RCC 7860 (cell line): ENCODE results near the gene ADCYAP1.
A peak's percentile ranks its signal among the peaks of the same experiment; 100 is the strongest.
"Not testable (repeated sequence)": the region's sequence is repeated elsewhere in the genome, so short reads cannot be mapped to it uniquely, and the experiment has no call there.

Experiments
- DNase-seq: peaks from one replicate; pipeline ENCODE4 v3.0.0-alpha.2; 2015; ENCODE audit warnings: low spot score
- FAIRE-seq: peaks from 2 replicates; lab custom pipeline; 2012; peaks lifted over from hg19 to GRCh38; lab: Jason Lieb, UNC

The ADCYAP1 gene

DNA sequence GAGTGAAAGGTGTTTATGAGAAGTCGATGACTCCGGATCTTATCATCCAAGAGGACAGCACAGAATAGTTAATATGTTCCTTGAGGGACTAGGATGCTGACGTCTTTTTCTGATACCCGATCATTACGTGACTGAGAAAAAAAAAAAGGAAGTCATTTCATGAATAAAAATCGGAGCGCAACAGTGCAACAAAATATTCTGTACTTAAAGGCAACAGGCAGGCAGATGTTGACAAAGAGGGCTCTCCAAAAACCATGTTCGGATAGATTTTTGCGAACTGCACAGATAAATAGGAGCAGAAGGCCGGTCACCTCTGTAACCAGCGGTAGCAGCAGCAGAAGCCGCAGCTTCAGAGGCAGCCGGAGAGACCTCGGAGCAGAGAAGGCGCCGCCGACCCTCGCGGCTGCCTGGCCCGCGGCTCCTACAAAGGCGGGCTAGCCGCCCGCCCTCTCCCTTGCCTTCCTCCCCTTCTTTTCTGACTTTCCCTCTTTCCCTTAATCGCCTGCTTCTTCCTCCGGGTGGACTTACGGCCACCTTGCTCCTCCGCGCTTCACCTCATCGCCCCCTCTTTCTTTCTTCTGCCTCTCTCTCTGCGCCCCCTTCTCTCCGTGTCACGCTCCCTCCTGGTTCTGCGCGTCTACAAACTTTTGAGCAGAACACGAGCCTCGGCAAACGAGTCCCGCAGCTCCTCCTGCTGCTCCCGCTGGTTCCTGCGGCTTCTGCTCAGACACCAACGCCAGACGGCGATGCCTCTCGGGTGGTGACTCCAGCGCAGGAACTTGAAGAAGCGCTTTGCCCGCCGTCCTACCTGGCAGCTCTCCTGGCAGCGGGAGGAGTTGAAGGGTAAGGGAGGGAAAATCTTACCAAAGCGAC, at the start of gene ADCYAP1:
ADCYAP1 (plus strand) TSS at position 654 of the 873 bp plus-strand sequence. CDS start 516 bp downstream, outside the sequence.
- DNase-seq (no peak), FAIRE-seq (no peak)

GRCh38 chr18:857986-858385, 46.7 kb upstream of the ADCYAP1 start:
- no peak for DNase-seq
- no peak for FAIRE-seq

DNA sequence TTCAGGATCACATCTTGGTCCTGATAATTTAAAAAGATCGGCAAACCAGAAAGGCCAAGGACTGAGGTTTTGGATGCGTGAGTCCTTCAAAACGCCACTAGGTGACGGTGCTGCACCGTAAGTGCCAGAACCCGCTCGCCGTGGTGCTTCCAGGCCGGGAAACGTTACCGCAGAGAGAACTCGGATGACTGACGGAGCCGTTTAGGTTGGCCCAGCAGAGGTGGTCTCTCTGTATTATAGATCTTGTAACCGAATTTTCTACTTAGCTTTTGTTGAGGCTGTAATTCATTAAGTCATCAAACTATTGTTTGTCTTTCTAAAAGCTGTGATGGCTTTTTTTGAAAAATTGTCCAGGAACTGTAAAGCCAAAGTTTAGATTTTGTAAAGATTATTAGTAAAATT, 39.8 kb upstream of the ADCYAP1 start:
- DNase-seq (peak; percentile 44), FAIRE-seq (no peak)

- DNase-seq (no peak), FAIRE-seq (no peak)
Measured at GRCh38 chr18:867257-867656, 37.4 kb upstream of the ADCYAP1 start.

DNA sequence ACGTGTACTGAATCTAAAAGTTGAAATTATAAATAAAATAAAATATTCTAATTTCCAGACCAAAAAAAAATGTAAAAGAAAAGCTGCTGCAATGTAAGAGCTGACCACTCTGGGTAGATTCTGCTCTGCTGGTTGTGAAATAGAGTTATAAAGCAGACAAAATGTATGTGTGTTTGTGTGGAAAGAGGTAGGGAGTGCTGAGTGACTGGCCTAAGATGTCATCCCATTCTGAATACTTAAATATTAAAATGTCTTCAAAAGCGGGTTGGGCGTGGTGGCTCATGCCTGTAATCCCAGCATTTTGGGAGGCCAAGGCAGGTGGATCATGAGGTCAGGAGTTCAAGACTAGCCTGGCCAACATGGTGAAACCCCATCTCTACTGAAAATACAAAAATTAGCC, 31.2 kb upstream of the ADCYAP1 start:
- not testable (repeated sequence) for FAIRE-seq, DNase-seq

GRCh38 chr18:875912-876311, 28.8 kb upstream of the ADCYAP1 start:
- FAIRE-seq (no peak), DNase-seq (no peak)

GRCh38 chr18:877238-877637, 27.4 kb upstream of the ADCYAP1 start:
- DNase-seq (no peak), FAIRE-seq (no peak)

DNA sequence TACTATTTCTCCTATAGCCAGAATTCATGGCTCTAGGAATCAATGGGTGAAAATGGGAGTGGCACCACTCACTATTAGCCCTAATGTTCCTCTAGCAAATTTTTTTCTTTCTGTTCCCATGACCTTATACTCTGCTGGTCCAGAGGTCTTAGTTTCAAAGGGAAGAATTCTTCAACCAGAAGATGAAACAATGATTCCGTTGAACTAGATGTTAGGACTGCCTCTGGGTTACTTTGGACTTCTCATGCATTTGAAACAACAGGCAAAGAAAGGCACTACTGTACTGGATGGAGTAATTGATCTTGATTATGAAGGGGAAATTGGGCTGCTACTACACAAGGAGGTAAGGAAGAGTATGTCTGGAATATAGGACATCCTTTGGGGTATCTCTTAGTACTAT, 18.6 kb upstream of the ADCYAP1 start:
- no peak for DNase-seq
- no peak for FAIRE-seq

- no peak for FAIRE-seq
- DNase-seq = no peak
Measured at GRCh38 chr18:887716-888115, 17.0 kb upstream of the ADCYAP1 start.

DNA sequence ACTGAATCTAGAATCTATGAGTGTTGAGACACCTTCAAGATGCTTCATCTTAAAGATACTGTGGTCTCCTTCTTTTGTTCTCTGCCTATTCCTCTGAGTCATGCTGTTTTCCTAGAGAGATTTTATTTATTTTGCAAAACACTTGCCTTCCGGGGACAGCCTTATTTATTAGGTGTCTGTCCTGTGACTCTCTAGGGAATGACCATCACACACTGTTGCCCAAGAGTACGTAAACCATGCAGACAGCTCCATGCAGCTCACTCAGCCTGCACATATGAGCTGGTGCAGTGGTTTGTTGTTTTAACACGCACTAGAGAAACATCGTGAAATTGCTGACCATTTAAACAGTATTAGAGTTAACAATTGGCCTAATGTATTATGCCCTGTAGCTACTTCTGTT, 12.4 kb upstream of the ADCYAP1 start:
- no peak for DNase-seq
- FAIRE-seq = no peak

DNA sequence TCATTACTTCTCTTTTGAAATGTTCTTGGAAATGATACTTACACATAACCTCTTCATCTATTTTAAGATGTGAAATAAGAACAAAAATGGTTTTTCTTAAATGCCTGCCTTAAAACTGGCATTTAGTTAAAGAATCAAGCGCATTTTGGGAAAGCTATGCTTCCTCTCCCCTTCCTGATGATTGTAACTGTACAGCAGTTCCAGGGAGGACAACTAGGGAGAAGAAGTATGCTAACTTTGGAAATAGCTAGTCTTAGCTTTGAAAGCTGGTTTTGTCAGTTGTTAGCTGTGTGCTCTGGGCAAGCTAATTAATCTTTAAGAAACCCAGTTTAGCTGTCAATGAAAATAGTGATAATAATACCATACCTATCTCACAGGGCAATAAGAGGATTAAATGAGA, 8.4 kb upstream of the ADCYAP1 start:
- no peak for DNase-seq
- no peak for FAIRE-seq

DNA sequence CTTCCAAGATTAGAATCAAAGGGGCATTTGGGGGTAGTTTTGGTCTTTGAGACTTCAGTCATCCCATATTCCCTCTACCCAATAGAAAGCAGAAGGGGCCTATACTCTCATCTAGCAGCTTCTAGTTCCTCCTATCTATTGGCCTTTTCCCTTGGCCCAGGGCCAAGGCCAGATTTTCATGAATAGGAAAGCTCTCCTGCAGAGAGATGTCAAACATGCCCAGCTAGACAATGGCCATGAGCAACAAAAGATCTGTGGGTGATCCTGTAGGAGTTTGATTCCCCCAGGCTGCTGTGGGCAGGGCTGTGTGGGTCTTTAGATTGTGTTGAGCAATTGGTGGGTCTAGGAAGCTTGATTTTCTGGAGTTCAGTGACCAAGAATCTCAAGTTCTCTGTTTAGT, 2.9 kb upstream of the ADCYAP1 start:
- FAIRE-seq = no peak
- no peak for DNase-seq

GRCh38 chr18:902229-902628, 2.4 kb upstream of the ADCYAP1 start:
- FAIRE-seq = no peak

GRCh38 chr18:903701-904100, 970 bp upstream of the ADCYAP1 start:
- no peak for DNase-seq
- no peak for FAIRE-seq

More at GRCh38 chr18:902229-902628, 2.4 kb upstream of the ADCYAP1 start:
- no peak for DNase-seq

DNA sequence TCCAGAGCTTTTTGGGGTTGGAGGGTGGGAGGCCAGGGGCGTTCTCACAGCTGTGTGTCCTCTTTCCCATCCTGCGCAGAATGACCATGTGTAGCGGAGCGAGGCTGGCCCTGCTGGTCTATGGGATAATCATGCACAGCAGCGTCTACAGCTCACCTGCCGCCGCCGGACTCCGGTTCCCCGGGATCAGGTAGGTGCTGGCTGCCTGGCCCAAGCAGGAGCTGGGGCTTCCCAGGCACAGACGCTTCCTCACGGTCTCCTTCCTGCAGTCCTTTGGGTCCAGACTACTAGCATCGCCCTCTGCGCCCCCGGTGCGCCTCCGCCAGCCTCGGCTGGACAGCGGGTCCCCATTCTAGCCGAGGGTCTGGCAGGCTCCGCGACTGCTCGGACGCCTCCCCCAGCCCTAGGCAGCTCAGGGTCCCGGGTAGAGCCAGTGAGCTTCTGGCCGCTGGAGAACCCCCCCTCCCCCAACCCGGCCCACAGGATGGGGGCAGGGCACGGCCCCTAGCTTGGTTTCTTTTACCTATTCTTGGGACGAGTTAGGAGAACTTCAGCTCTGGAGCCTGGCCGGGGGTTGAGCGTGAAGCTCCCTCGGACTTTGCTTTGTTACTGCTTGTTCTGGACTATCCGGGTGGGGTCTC, 756 bp downstream of the ADCYAP1 start:
- DNase-seq = no peak
- no peak for FAIRE-seq

GRCh38 chr18:905948-906415, 1.3 kb downstream of the ADCYAP1 start:
- no peak for DNase-seq

DNA sequence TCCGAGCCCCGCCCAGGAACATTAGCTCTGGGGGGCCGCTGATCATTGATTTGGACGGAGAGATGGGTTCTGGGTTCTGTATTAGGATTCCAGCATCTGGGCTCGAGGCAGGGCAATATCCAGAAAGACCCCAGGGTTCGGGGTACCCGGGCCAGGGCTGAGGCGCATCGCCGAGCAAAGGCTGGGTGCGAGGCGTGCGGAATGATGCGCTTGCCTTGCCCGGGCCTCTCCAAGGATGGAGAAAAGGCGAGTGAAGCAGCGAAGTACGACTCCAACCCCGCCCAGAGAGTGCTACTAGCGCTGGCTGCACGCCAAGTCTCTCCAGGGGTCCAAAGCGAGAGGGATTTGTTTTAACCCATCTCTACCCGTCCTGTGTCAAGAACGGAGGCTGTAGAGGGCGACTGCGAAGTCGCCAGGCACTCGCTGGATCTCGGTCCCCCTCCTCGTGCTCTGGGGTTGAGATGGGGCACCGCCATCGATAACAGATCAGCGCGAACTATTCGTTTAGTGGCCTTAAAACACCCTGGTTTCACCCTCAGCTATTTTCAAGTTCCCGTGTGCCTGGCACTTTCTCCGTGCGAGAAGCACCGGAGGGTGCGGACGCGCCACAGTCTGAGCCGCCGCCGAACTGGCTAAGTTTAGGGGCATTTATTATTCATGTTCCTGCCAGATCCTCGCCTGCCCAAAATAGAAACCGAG, 1.9 kb downstream of the ADCYAP1 start:
- no peak for FAIRE-seq
- DNase-seq = no peak

More at GRCh38 chr18:905948-906415, 1.3 kb downstream of the ADCYAP1 start:
- FAIRE-seq = no peak

DNA sequence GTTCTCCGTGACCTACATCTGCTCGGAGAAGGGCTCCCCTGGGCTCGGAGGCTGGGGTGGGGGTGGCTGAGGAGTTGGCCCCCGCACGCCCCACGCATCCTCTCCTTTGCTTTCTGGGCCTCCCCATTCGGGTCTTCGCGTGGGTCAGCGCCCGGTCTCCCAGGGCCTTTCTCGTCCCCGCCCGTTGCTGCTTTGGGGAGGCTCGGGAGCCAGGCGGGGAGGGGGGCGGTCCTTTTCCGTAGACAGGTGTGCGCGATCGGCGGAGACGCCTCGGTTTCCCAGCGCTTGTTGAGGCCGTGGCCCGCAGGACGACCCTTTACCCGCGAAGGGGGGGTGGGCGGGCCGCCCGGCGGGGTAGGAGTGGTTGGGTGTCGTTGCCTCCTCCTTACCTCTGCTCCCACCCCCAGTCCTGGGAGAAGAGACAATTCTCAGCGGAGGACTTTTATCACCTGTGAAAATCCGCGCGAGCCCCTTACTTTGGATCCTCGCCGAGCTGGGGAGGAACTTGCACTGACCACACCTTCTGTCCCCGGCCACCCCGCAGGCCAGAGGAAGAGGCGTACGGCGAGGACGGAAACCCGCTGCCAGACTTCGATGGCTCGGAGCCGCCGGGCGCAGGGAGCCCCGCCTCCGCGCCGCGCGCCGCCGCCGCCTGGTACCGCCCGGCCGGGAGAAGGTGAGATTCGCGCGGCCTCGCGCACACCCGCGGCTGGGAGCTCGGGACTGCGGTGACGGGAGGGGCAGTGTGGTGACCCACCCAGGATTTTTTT, 2.6 kb downstream of the ADCYAP1 start:
- FAIRE-seq (no peak), DNase-seq (no peak)

GRCh38 chr18:907885-908757, 3.5 kb downstream of the ADCYAP1 start:
- FAIRE-seq (no peak), DNase-seq (no peak)
